Smooth muscle cell (in vitro differentiated cells): ENCODE measurements around the gene MYLK4. TPM values are rescaled to one million over a fixed set of nuclear protein-coding genes. Genes with fewer than 3 reads are reported as not detected.

Experiments used
- DNase-seq: peaks from one replicate; lab custom pipeline; 2025; ENCODE audit not compliant: unreplicated experiment; lab: John Stamatoyannopoulos, UW
- H2AFZ ChIP-seq: fragments of 200-600 bp; sonication (generic); 2 replicates; pipeline ENCODE4 v1.6.0; 2016; ENCODE audit warnings: antibody characterized with exemption, low read depth, mild to moderate bottlenecking
- H3F3A ChIP-seq: fragments of 200-600 bp; sonication (generic); 2 replicates; pipeline ENCODE4 v1.6.0; 2017; ENCODE audit warnings: antibody characterized with exemption, low read depth
- H3K27ac ChIP-seq: fragments of 200-600 bp; sonication (generic); 2 replicates; pipeline ENCODE4 v1.5.1; 2016; ENCODE audit warnings: low read depth, mild to moderate bottlenecking
- H3K27me3 ChIP-seq: fragments of 200-600 bp; sonication (generic); 2 replicates; pipeline ENCODE4 v1.6.1; 2016; ENCODE audit warnings: low read depth, mild to moderate bottlenecking
- H3K36me3 ChIP-seq: fragments of 200-600 bp; sonication (generic); 2 replicates; pipeline ENCODE4 v1.5.1; 2016; ENCODE audit warnings: low read depth
- H3K4me1 ChIP-seq: fragments of 200-600 bp; sonication (generic); 2 replicates; pipeline ENCODE4 v1.5.1; 2016; ENCODE audit warnings: low read depth
- H3K4me2 ChIP-seq: fragments of 200-600 bp; sonication (generic); 2 replicates; pipeline ENCODE4 v1.6.0; 2016; ENCODE audit warnings: mild to moderate bottlenecking
- H3K4me3 ChIP-seq: fragments of 200-600 bp; sonication (generic); 2 replicates; pipeline ENCODE4 v1.5.1; 2016; ENCODE audit warnings: mild to moderate bottlenecking
- H3K79me2 ChIP-seq: fragments of 200-600 bp; sonication (generic); 2 replicates; pipeline ENCODE4 v1.6.0; 2016; ENCODE audit warnings: low read depth, mild to moderate bottlenecking
- H3K9ac ChIP-seq: fragments of 200-600 bp; sonication (generic); 2 replicates; pipeline ENCODE4 v1.6.0; 2016; ENCODE audit warnings: low read depth
- H3K9me3 ChIP-seq: fragments of 200-600 bp; sonication (generic); replicated peaks from 2 replicates; pipeline ENCODE4 v1.5.1; 2016; ENCODE audit warnings: low read depth
- H4K20me1 ChIP-seq: fragments of 200-600 bp; sonication (generic); 2 replicates; pipeline ENCODE4 v1.6.0; 2016; ENCODE audit warnings: low read depth
- CTCF ChIP-seq: fragments of 200-600 bp; sonication (generic); IDR thresholded peaks from 2 replicates; pipeline ENCODE4 v1.5.1; 2017; ENCODE audit warnings: borderline replicate concordance, mild to moderate bottlenecking, antibody characterized with exemption; ENCODE audit not compliant: insufficient read depth, poor library complexity, severe bottlenecking
- WGBS: methylation state at CpG from one replicate; pipeline ENCODE4 v1.1.7; 2016; ENCODE audit warnings: low lambda C conversion rate; 5-methylcytosine and 5-hydroxymethylcytosine counted together
- polyA plus RNA-seq: library from polyadenylated mRNA; unstranded; fragments of >200 nt; fragmentation: Nextera tagmentation; extraction: Ambion mirVana; gene quantifications from 2 replicates; pipeline ENCODE4 v1.2.1, GENCODE V29; 2016
- total RNA-seq: library from RNA; depleted of rRNA; stranded (reverse); fragments of >200 nt; gene quantifications from 2 replicates; pipeline ENCODE4 v1.2.3, GENCODE V29; 2014

MYLK4 gene
- total and polyA plus RNA-seq, 2 experiments from 2014 or later: 0.21 to 0.90 TPM

- no peak for DNase-seq
- H3K27me3 ChIP-seq: no peaks in the 10 kb centered on the region
- peaks cover 5% of the 10 kb centered on the region for H3K4me1 ChIP-seq
- H3F3A ChIP-seq: no peaks in the 10 kb centered on the region
- no peak overlapping the region for H2AFZ ChIP-seq
- TF ChIP-seq CTCF: no peak
- no peak overlapping the region for H3K9ac ChIP-seq
- WGBS: 100% methylated on average over 1 of the region's 1 CpG
- peaks cover 90% of the 10 kb centered on the region for H3K79me2 ChIP-seq
- H3K36me3 ChIP-seq: peaks cover 13% of the 10 kb centered on the region
- no peak overlapping the region for H3K4me2 ChIP-seq
- peaks cover 95% of the 10 kb centered on the region for H4K20me1 ChIP-seq
- no peaks in the 10 kb centered on the region for H3K9me3 ChIP-seq
- H3K4me3 ChIP-seq: no peak overlapping the region
- no peak overlapping the region for H3K27ac ChIP-seq
Measured at GRCh38 chr6:2775003-2775402, 24.3 kb upstream of the MYLK4 start.

- no peak for TF ChIP-seq CTCF
- no peak overlapping the region for H3K4me3 ChIP-seq
- H3K9me3 ChIP-seq: no peaks in the 10 kb centered on the region
- no peaks in the 10 kb centered on the region for H3K27me3 ChIP-seq
- no peak overlapping the region for H3K4me2 ChIP-seq
- H3K4me1 ChIP-seq: peaks cover 16% of the 10 kb centered on the region
- 64% methylated on average over 3 of the region's 3 CpGs for WGBS
- H3K36me3 ChIP-seq: peaks cover 3% of the 10 kb centered on the region
- no peak for DNase-seq
- peaks cover 100% of the 10 kb centered on the region for H3K79me2 ChIP-seq
- no peak overlapping the region for H3K9ac ChIP-seq
- H2AFZ ChIP-seq: no peak overlapping the region
- H3F3A ChIP-seq: no peaks in the 10 kb centered on the region
- no peak overlapping the region for H3K27ac ChIP-seq
- peaks cover 99% of the 10 kb centered on the region for H4K20me1 ChIP-seq
Measured at GRCh38 chr6:2773449-2773848, 22.7 kb upstream of the MYLK4 start.

GRCh38 chr6:2772840-2773239 is 22.1 kb upstream of the MYLK4 start:
- Histone ChIP-seq H3K9ac (no peak overlapping the region), H3K4me3 (no peak overlapping the region), H3K36me3 (peaks cover 3% of the 10 kb centered on the region), H3K9me3 (no peaks in the 10 kb centered on the region), H3K4me2 (no peak overlapping the region), H3F3A (no peaks in the 10 kb centered on the region), H3K4me1 (peaks cover 22% of the 10 kb centered on the region), H3K27me3 (no peaks in the 10 kb centered on the region), H3K79me2 (peaks cover 100% of the 10 kb centered on the region), H3K27ac (no peak overlapping the region), H4K20me1 (peaks cover 99% of the 10 kb centered on the region), H2AFZ (no peak overlapping the region)
- WGBS: 96% methylated on average over 3 of the region's 3 CpGs
- no peak for TF ChIP-seq CTCF
- DNase-seq: no peak

- no peak overlapping the region for H3K4me2 ChIP-seq
- H3K36me3 ChIP-seq: peaks cover 3% of the 10 kb centered on the region
- no peak overlapping the region for H2AFZ ChIP-seq
- no peak overlapping the region for H3K4me3 ChIP-seq
- DNase-seq: no peak
- H4K20me1 ChIP-seq: peaks cover 99% of the 10 kb centered on the region
- peaks cover 33% of the 10 kb centered on the region for H3K4me1 ChIP-seq
- H3K79me2 ChIP-seq: peaks cover 100% of the 10 kb centered on the region
- WGBS: 84% methylated on average over 4 of the region's 4 CpGs
- no peaks in the 10 kb centered on the region for H3K9me3 ChIP-seq
- H3K9ac ChIP-seq: no peak overlapping the region
- no peaks in the 10 kb centered on the region for H3F3A ChIP-seq
- H3K27me3 ChIP-seq: no peaks in the 10 kb centered on the region
- no peak overlapping the region for H3K27ac ChIP-seq
- no peak for TF ChIP-seq CTCF
Measured at GRCh38 chr6:2771079-2771478, 20.4 kb upstream of the MYLK4 start.
